Measurements from ENCODE around the gene TXNDC11.

The TXNDC11 gene

DNA sequence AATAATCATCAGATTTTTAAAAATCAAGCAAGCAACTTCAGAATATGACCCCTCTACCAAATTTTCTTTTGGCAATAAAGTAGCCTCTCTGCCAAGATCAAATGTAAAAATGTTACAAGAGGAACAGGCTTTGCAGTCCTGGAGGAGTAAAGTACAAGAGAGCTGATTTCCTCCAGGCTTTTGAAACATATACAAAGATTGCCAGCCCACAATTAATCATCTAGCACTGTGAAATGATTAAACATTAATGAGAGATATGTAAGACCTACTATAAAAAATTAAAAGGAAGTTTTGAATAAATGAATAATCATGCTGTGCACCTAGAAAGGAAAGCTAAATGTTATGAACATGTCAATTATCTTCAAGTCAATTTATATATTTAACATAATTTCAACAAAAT, 26.3 kb downstream of the TXNDC11 start:
- DNase-seq = no peak

DNA sequence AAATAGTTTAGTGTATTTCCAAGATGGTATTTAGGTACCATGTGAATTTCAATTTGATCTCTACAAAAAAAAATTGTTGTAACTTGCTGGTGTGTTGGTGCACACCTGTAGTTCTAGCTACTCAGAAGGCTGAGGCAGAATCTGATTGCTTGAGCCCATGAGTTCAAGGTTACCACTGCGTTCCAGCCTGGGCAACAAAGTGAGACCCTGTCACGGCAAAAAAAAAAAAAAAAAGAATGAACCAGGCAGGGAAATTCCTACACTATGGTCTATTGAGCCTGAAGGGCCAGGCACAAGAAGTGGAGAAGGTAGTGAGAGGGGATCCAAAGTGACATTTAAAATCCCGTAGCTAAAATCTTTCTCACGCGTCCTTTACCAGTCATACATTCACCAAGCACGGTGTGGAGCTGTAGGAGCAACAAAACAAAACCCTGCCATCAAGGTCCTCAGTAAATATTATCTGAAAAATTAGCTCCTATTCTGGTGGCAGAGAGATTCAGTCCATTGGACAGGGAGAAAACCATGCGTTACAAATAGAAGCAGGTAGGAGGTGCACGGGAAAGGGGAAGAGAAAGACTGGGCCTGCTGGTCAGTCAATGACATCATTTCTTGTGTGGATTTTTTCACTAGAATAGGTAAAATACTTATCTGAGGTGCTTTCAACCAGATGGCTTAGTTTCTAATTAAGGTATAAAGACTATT, 27.3 kb downstream of the TXNDC11 start:
- no peak for DNase-seq

DNA sequence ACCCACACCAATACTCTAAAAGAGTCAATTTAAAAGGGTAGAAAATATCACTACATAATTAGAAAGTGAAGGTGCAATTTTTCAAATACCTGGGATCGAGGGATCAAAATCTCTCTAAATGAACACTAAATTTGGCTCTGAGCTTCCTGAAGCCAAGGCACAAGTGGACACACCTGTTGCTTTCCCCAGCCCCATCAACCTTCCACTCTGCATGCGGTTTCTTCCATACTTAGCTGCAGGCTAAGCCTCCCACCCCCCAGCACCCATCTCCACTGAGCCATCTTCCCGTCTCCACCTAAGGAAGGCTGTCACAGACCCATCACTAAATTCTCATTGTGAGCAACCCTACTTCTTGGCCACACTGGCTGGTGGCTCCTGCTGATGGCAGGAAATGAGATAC, 30.5 kb downstream of the TXNDC11 start:
- no peak for DNase-seq

DNA sequence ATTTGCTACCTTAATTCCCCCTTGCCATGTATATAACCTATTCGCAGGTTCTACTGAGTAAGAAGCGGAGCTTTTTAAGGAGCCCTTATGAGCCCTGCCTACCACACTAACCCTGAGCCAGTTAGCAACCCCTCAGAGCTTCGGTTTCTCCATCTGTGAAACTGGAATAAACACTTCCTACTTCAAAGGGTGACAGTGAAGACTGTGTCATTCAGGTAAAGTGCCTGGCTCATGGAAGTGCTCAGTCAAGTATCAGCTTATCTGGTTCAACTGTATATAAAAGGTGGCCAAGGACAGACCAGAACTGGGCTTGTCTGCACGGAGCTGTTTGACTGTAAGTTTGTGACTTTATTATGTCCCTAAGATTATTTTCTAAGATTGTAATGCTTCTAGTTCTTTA, 31.0 kb downstream of the TXNDC11 start:
- no peak for DNase-seq

DNA sequence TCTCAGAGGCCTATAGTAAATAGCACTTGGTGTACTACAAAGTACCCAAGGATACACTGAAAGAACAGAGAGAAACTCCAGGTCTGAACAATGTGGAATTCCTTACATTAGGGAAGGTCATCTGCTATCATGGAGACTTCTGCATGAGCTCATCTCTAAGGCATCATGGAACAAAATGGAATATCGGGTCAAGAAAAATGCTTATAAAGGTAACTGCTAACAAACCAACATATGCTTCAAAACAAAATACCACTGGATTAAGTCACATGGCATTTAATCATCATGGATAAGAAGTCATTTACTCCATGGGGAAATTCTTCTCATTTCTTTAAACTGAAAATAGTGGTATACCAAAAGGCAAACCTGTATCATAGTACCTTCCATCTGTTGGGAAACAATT, 34.2 kb downstream of the TXNDC11 start:
- no peak for DNase-seq

DNA sequence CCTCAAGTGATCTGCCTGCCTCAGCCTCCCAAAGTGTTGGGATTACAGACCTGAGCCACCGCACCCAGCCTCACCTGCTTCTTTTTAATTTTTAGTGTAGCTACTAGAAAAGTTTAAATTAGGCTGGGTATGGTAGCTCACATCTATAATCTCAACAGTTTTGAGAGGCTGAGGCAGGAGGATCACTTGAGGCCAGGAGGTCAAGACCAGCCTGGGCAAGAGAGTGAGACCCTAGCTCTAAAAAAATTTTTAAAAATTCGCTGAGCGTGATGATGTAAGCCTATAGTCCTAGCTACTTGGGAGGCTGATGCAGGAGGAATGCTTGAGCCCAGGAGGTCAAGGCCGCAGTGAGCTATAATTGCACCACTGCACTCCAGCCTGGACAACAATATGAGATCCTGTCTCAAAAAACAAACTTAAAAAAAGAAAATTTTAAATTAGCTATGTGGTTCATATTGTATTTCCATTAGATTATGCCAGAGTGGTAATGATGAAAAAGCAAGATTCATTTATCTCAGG, 34.9 kb downstream of the TXNDC11 start:
- DNase-seq = no peak

DNA sequence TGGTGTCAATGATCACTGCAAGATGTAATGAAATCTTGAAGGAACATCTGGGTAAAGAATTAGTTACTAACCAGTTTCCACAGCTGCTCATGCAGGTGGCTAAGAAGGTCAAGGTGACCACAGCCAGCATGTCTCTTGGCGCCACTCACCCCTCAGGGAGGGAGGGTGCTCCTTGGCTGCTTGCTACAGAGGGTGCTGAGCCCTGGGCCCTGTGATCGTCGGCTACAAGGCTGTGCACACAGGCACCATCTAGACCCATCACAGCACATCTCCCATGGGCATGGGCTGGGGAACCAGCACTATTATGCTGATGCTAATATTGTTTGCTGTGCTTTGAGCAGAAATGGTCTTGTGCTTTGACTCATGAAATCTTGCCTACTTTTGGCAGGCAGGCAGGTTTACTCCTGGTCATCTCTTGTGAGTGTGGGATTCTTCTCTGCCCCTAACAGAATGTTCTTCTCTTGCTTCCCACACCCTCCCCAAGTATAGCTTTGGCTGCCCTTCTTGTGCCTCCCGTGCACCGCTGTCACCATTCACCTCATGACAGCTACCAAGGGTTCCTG, 36.4 kb downstream of the TXNDC11 start:
- no peak for DNase-seq

DNA sequence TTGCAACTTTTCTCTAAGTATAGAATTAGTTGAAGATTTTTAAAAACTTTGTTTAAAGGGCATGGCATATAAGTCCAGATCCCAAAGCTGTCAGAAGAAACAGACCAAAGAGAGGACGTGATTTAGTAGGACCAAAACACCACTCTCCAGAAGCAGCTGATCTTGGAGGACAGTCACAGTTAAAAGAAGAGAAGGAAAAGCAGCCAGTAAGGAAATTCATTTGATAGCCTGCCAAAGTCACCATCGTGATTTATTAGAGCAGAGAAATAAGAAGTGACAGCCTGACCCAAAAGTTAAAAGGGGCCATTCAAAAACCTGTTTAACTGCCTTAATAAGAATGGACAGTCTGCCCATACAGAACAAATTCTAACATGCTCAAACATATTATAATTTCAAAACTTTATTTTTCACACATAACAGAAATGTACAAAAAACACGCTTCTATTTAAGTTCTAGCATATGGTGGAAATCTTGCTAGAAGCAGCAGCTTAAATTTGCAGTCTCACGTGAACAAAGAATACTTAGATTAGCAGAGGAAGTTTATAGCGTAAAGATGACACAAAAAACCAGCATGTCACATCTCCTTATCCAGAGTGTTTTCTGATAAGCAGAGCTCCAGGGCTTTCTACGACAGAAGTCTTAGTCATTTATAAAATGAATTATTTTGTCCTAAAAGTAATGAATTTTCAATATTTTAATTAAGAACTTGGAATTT, 37.2 kb downstream of the TXNDC11 start:
- no peak for DNase-seq

DNA sequence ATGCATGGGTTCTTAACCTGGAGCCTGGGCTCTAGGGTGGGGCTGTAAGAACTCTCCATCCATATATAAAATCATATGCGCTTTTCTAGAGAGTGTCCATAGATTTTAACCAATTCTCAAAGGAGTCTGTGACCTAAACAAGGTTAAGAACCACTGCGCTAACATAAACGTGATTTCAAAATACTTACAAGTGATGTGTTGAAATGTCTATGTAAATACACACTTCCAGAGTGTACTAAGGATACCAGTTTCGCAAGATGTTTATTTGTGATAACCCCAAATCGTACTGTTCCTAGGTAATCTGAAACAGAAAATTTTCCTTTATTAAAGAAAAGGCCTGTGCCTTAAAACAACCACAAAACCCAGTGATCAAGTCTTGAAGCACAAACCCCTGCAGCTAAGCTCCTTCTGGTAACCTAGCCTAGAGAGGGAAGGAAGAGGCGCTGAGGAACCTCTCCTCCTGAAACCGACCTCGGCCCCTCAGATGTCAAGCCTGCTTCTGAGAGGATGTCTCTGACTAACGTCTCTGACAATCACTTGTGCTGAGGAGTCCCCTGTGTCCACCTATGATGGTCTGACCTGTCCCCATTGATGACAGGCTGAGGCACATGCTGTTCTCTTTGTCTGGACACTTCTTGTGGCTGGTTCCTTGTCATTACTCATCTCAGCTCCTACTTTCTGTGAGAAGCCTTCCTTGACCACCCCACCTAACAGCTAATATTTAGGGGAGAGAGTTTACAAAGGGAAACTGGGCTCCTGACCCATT, 42.2 kb downstream of the TXNDC11 start:
- DNase-seq = no peak

DNA sequence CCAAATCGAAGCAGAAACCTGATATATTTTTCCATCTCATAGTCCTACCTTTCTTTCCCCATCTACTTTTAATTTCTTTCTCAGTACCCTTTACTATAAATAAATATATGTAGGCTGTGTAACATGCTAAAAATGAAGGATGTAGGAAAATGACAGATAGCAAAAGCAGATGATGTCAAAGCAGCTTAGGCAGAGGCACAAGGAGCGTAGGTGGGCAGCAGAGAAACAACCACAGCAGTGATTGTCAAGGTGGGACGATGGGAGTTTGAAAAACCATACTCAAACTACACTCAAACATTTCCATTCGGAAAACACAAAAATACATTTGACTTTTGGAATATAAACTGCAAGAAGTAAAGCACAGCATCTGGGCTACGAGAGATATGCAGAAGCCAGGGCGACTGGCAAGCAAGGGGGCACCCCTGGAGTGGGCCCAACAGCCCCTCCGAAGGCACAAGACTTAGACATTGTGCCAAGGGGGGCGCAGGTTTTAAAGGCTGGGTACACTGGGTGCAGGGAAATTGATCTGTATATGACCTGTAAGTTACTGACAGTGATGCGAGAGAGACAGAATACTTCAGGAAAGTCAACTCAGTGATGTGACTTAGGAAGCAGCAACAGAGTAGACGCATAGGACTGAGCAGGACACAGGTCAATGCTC, 43.3 kb downstream of the TXNDC11 start:
- no peak for DNase-seq

DNA sequence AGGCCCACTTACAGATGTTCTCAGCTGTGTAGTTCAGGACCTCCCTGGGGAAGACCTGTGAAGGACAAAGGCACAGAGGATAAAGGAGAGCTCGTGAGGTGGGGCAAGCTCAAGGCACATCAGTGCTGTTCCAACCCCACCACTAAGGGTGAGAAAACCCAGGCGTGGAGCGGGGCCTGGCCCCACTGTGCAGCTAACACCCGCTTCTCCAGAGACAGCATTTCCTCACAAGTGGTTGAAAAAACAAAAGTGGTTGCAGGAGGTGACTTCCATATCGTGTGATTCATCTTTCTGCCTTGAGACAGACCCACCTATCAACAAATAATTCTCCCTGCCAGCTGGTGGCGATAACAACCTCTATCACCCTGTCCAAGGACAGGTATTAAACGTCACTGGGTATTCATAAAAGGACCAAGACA, 44.4 kb downstream of the TXNDC11 start:
- DNase-seq = no peak

DNA sequence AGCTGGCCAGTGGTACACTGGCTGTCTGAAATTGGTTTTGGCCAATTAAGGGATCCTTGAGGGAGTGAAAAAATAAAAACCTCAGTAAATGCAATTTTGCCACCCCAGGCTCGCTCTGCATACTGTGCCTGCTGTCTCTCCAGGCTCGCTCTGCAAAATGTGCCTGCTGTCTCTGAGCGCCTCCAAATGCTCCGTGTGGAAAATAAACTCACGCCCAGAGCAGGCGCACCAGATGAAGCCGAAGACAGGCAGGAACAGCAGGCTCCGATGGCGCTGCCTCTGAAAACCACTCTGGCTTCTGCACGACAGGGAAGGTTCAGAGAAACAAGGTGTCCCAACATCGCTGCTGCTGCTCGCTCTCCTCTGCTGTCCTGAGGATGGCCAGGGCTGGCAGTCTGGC, 45.3 kb downstream of the TXNDC11 start:
- no peak for DNase-seq

DNA sequence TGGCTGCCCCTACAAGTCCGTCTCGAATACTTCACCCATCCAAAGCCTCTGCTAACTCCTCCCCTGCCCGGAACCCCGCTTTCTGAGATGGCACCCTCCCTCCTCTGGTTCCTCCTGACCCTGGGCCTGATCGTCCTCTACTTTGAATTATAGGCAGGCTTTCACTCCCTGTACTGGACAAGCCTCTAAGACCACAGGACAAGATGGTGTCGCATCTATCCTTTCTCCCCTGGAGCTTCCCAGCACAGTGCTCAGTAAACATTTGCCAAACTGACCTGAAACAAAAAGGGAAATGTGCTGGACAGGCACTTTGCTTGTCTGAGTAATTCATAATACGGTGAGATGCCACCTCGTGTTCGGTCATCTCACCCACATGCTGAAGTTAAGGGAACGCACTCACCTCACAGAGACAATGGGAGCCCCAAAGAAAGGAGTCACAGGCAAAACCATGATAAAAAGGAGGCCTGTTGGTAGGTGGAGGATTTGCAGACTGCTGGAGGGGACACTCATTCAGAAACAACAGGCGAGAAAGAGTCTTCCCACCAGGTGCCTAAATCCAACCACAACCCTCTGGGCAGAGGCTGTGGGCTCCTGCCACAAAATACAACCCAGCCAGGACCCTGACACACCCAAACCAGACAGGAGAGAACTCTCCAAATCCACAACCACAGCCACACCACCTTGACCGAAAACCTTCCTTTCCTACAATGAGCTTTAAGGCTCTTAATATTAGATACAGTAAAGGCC, 46.2 kb downstream of the TXNDC11 start:
- no peak for DNase-seq

DNA sequence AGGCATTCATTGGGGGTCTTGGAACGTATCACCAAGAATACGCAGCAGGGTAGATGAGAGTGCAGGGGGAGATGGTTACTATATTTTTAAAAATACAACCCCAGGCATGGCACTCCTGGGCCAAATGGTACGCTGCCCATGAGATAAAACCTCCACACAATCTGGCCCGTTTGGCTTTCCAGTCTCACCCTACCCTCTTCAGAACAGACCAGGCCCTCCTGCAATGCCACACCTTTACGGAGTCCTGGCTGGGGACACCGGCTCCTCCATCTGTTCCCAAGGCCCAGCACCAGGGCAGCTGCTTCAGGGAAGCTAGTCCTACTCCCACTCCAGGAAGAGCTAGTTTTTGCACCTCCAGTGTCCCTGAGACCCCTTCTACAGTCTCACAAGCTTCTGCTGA, 50.0 kb downstream of the TXNDC11 start:
- DNase-seq = peak; percentile 49

DNA sequence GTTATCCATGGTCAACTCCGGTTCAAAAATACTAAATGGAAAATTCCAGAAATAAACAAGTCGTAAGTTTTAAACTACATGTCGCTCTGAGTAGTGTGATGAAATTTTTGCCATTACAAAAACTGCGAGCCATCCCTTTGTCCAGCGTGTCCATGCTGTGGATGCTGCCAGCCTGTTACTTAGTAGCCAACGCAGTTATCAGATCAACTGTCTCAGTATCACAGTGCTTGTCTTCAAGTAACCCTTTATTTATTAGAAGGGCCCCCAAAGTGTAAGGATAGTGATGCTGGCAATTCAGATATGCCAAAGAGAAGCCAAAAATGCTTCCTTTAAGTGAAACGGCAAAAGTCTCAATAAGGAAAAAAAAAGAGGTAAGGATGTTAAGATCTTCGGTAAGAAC, 50.5 kb downstream of the TXNDC11 start:
- DNase-seq = no peak

DNA sequence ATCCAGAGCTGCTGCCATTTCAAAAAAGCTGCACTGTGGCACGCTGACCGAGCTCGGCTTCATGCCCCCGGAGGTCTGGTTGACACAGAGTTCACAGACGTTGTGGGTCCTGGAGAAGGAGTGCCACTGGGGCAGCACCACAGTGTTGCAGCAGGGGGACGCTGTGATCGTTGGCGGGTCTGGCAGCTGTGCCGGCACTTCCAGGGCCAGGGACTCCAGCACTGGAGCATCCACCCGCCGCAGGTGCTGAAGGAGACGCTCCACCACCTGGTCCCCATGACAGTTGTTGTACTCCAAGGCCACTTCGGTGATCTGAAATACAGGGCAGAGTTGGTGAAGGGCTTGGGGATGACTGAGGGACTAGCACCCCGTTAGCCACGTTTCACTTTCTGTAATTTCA, 50.9 kb downstream of the TXNDC11 start:
- no peak for DNase-seq

DNA sequence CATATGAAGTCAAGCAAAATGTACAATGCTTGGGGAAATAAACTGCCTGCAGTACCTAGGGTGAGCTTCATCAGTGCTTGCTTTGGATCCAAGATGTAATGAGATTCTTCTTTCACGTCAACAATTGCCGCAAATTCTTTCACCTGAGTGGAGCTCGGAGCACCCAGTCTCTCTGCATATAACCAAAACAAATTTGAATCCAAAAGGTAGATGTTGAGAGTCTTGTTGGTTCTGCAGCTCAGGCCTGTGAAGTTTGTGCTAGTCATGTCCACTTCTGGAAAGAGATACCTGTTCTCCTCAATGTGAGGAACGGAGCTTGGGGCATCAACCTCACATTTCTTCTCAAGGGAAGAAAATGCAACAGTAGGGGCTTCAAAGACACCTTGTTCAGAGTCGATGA, 51.4 kb downstream of the TXNDC11 start:
- no peak for DNase-seq

DNA sequence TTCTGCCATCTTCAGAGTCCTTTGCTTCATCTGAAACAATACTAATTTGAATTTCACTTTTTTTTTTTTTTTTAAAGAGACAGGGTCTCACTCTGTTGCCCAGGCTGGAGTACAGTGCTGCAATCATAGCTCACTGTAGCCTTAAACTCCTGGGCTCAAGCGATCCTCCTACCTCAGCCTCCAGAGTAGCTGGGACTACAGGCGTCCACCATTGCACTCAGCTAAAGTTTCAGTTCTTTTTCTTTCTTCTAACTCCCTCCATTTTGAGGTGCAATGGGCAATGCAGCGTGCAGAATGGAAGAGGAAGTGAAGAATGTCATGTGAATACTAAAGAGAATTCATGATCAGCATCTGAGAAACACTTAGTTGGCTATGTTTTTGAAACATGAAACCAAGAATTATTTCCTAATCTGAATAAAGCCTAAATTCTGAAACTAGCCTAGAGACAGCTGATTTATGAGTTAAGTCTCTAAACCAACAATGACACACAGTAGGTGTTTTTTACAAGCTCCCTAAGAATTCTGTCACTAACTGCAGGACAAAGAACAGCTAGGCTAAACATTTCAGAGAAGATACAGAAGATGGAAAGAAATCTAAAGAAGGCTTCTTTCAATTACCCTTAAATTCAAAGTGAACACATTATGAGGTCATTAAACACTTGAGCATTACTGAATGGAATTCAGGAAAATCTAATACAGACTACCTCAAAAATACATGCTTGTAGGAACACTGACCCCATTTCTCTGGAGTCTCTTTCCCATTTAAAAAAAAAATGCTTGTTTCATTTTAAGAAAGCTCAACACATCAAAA, 53.4 kb downstream of the TXNDC11 start:
- no peak for DNase-seq

DNA sequence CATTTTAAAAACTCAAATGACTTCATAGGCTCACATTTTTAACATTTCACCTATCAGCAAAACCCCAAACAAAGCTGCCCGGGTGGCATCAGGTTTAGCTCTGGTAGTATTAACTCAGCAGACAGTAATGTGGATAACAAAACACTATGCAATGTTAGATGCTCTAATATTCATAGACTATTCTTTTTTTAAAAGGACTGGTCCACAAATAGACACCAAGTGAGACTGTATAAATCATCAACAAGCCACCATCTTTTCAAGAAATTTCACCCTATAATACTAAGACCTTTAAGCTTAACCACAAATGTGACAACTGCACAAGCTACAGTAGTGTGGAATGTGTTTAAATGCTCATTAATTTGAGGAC, 54.2 kb downstream of the TXNDC11 start:
- DNase-seq = no peak

DNA sequence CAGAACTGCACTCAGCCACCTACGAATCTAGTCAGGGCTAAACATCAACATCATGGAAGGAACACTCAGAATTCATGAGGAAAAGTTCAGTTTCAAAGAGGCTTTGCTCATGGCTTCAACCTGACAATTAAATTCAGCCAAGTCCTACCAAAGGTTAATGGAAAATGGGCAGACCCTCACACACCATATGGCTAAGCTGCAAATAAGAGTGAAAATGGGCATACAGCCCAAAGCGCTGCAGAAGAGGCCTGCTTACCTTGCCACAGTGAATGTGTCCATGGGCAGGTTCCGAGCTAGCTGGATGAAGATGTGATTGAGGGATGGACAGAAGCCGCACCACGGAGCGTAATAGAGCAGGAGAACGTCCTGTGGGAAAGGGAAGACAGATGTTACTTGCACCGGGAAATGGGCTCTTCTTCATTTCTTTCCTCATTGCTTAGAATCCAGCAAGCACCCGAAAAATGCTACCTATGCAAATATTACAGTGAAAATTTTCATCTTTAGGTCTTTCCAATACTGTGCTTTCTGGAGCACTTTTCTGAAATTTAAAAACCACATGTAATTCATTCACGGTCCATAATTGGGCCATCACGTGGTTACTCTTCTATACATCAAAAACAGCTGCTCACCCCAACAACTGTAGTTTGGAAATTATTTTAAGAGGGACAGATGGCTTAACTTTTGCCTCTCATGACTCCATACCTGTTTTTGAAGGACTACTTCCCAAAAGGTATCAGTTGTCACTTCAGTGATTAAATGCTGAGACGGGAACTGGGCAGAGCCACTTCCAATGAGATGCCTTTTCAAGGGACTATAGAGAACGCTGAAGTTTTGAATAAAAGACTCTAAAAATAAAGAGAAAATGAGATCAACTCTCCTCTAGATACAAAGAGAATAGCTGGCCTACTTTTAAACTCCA, 54.8 kb downstream of the TXNDC11 start:
- DNase-seq = peak; percentile 84

Measured in NCI-H524 treated with DMSO at 0.1 percent for 48 hours (cell line).